Measurements from ENCODE around the gene MMEL1.

DNA sequence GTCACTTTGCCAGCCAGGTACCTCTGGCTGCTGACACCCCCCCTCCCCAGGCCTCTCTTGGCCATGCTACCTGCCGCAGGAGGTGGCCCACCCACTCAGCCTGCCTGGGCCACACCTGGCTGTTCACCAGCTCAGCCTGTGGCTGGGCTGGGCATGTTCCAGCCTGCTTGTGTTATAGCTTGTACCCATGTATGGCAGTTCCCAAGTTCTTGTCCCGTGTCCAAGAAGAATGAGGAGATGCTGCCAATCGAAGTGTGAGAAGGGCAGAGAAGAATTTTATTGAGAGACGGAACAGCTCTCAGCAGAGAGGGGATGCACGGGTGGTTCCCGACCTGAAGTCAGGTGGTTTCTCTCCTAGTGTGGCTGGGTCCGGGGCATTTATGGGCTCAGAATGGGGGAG is 3.9 kb upstream of the MMEL1 start:
- TF ChIP-seq EZH2 (IDR thresholded peaks at IDR 0.05; ENCODE audit: borderline replicate concordance, low read depth, low read length, severe bottlenecking): no peak
- TF ChIP-seq, protein P1, sequence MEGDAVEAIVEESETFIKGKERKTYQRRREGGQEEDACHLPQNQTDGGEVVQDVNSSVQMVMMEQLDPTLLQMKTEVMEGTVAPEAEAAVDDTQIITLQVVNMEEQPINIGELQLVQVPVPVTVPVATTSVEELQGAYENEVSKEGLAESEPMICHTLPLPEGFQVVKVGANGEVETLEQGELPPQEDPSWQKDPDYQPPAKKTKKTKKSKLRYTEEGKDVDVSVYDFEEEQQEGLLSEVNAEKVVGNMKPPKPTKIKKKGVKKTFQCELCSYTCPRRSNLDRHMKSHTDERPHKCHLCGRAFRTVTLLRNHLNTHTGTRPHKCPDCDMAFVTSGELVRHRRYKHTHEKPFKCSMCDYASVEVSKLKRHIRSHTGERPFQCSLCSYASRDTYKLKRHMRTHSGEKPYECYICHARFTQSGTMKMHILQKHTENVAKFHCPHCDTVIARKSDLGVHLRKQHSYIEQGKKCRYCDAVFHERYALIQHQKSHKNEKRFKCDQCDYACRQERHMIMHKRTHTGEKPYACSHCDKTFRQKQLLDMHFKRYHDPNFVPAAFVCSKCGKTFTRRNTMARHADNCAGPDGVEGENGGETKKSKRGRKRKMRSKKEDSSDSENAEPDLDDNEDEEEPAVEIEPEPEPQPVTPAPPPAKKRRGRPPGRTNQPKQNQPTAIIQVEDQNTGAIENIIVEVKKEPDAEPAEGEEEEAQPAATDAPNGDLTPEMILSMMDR (IDR thresholded peaks at IDR 0.05; ENCODE audit: extremely low read depth in 1 of 2, insufficient read depth in 1 of 2, low read depth in 1 of 2, low read length in 2 of 2): no peak
- TF ChIP-seq POLR2AphosphoS5 (IDR thresholded peaks at IDR 0.05; ENCODE audit: insufficient read depth, low read depth, low read length): no peak
- TF ChIP-seq POLR2A (IDR thresholded peaks at IDR 0.05; ENCODE audit: low read depth, low read length): no peak
- no peak for TF ChIP-seq MYC (IDR thresholded peaks at IDR 0.05; ENCODE audit: low read depth, low read length)

All from endothelial cell of umbilical vein (primary cell).